ENCODE results near the gene TSSC4. TPM values are rescaled to one million over a fixed set of nuclear protein-coding genes. Genes with fewer than 3 reads are reported as not detected.

Gene TSSC4
- total RNA-seq, 2 experiments from 2014 or later: 40.4 to 50.9 TPM

DNA sequence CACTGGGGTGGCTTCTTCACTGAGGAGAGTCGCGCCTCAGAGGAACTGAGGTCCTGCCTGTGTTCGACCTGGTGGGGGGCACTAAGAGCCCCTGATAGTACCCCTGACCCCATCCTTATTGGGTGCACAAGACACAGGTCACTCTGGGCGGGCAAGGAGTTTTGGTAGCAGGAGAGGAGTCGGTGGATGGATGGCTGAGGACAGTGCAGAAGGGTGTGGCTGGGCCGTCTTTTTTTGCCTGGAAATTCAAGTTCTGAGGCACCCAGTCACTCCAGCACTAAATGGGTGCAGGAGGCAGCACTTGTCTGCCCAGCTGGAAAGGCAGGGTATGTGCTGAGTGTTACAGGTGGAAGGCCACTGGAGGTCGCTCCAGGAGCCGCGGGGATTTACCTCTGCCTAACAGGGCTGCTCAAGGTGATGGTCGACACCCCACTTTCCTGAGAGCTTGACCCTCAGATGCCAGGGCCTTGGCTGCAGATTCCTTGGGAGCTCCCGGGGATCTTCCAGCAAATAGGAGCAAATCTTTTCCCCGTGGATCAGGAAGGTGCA, 960 bp downstream of the TSSC4 start:
- Histone ChIP-seq H3K9me2 (ENCODE audit: insufficient read depth, low read length) (no peaks in the 10 kb centered on the region), H3K36me3 (ENCODE audit: insufficient read depth, low read length) (peaks cover 61% of the 10 kb centered on the region), H3K4me1 (ENCODE audit: insufficient read depth, low read length, poor library complexity, severe bottlenecking) (peaks cover 23% of the 10 kb centered on the region), H4K20me1 (ENCODE audit: insufficient read depth, low read length) (no peaks in the 10 kb centered on the region), H3K4me2 (ENCODE audit: low read length) (peak overlapping the region; percentile 98), H3K27ac (ENCODE audit: low read depth, low read length, poor library complexity, severe bottlenecking) (peak overlapping the region; percentile 48), H2AFZ (ENCODE audit: low read length) (no peak overlapping the region; the same call in 1 of the 2 replicates), H3K79me2 (ENCODE audit: insufficient read depth, low read depth, low read length) (peaks cover 16% of the 10 kb centered on the region), H3K4me3 (ENCODE audit: low read depth, low read length, poor library complexity, severe bottlenecking) (peak overlapping the region; percentile 99), H3K9me3 (ENCODE audit: low read length) (no peaks in the 10 kb centered on the region)
- intact Hi-C loops (cut with micrococcal nuclease; ENCODE audit: unreplicated experiment): loop anchor here (2.0 to 5.0 kb wide), 2 partner anchors 17 to 204 kb away; no protein-coding TSS in a partner anchor
- DNase-seq (ENCODE audit: low spot score): peak; percentile 39
- CTCF ChIA-PET (ENCODE audit: unreplicated experiment): interaction anchor here (0.7 to 0.9 kb wide), 2 partner anchors 15 to 131 kb away, joined by 3 read pairs; no protein-coding TSS in a partner anchor
- TF ChIP-seq EZH2phosphoT487 (IDR thresholded peaks at IDR 0.05; ENCODE audit: borderline replicate concordance, low read depth, low read length): no peak
- peak; percentile 68 for TF ChIP-seq CTCF (conservative IDR thresholded peaks at IDR 0.05; ENCODE audit: low read length)
- no TSS peak for BruUV-seq (replicated peaks)
- POLR2A ChIA-PET: interaction anchor here (2.8 kb wide), 1 partner anchor 15 kb away, joined by 13 read pairs; no protein-coding TSS in a partner anchor

DNA sequence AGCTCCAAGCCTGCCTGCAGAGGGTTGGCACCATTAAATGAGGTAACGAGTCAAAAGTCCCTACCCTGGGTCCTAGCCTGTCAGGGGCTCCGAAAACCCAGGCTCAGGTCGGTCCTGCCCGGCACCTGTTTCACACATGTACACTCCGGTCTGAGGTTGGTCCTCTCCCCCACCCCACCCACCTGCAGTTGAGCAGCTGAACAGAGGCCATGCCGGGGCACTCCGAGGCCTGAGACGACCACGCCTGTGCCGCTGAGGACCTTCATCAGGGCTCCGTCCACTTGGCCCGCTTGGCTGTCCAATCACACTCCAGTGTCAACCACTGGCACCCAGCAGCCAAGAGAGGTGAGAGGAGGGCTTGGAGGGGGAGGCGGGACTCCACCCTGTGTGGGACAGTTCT, 1.6 kb downstream of the TSSC4 start:
- Histone ChIP-seq H3K4me3 (ENCODE audit: low read depth, low read length, poor library complexity, severe bottlenecking) (peak overlapping the region; percentile 99), H3K36me3 (ENCODE audit: insufficient read depth, low read length) (peaks cover 55% of the 10 kb centered on the region), H3K4me2 (ENCODE audit: low read length) (peak overlapping the region; percentile 98), H3K27ac (ENCODE audit: low read depth, low read length, poor library complexity, severe bottlenecking) (no peak overlapping the region), H2AFZ (ENCODE audit: low read length) (no peak overlapping the region), H3K9me2 (ENCODE audit: insufficient read depth, low read length) (no peaks in the 10 kb centered on the region), H3K4me1 (ENCODE audit: insufficient read depth, low read length, poor library complexity, severe bottlenecking) (peaks cover 23% of the 10 kb centered on the region), H3K9me3 (ENCODE audit: low read length) (no peaks in the 10 kb centered on the region), H4K20me1 (ENCODE audit: insufficient read depth, low read length) (no peaks in the 10 kb centered on the region), H3K79me2 (ENCODE audit: insufficient read depth, low read depth, low read length) (peaks cover 16% of the 10 kb centered on the region)
- intact Hi-C loops (cut with micrococcal nuclease; ENCODE audit: unreplicated experiment): loop anchor here (5.0 kb wide), 1 partner anchor 205 kb away; no protein-coding TSS in a partner anchor
- ChIA-PET POLR2A (interaction anchor here (2.8 kb wide), 1 partner anchor 15 kb away, joined by 13 read pairs; no protein-coding TSS in a partner anchor), CTCF (ENCODE audit: unreplicated experiment) (no interaction called here)
- no TSS peak for BruUV-seq (replicated peaks)
- DNase-seq (ENCODE audit: low spot score): no peak
- TF ChIP-seq CTCF (conservative IDR thresholded peaks at IDR 0.05; ENCODE audit: low read length): no peak
- TF ChIP-seq EZH2phosphoT487 (IDR thresholded peaks at IDR 0.05; ENCODE audit: borderline replicate concordance, low read depth, low read length): no peak

Measured in OCI-LY7 (cell line).